Measurements from ENCODE around the gene INSYN2B. TPM values are rescaled to one million over a fixed set of nuclear protein-coding genes. Genes with fewer than 3 reads are reported as not detected.

The INSYN2B gene
- total RNA-seq, 2 experiments from 2014 or later = not detected

GRCh38 chr5:169874621-169875020 is 105.7 kb downstream of the INSYN2B start:
- H3K36me3 Mint-ChIP-seq (ENCODE audit: low read depth) = peaks cover 11% of the 10 kb centered on the region
- H3K27me3 Mint-ChIP-seq (ENCODE audit: low read depth) = no peaks in the 10 kb centered on the region

GRCh38 chr5:169873642-169874041 is 106.7 kb downstream of the INSYN2B start:
- Mint-ChIP-seq H3K4me1 (ENCODE audit: low read depth) (peaks cover 5% of the 10 kb centered on the region), H3K4me3 (no peak overlapping the region), H3K36me3 (ENCODE audit: low read depth) (peaks cover 12% of the 10 kb centered on the region), H3K27ac (no peak overlapping the region), H3K9me3 (no peaks in the 10 kb centered on the region), H3K27me3 (ENCODE audit: low read depth) (no peaks in the 10 kb centered on the region)
- DNase-seq = no peak
- CTCF ChIA-PET = no interaction called here
- intact Hi-C loops (cut with micrococcal nuclease) = no loop called here

More at GRCh38 chr5:169874621-169875020, 105.7 kb downstream of the INSYN2B start:
- intact Hi-C loops (cut with micrococcal nuclease) = no loop called here
- no peak overlapping the region for H3K27ac Mint-ChIP-seq
- CTCF ChIA-PET = no interaction called here
- no peak overlapping the region for H3K4me3 Mint-ChIP-seq
- no peaks in the 10 kb centered on the region for H3K9me3 Mint-ChIP-seq
- no peak for DNase-seq
- H3K4me1 Mint-ChIP-seq (ENCODE audit: low read depth) = peaks cover 5% of the 10 kb centered on the region

GRCh38 chr5:169871826-169872490 is 108.3 kb downstream of the INSYN2B start:
- CTCF ChIA-PET = interaction anchor here (0.5 kb wide), 1 partner anchor 215 kb away, joined by 5 read pairs; no protein-coding TSS in a partner anchor

GRCh38 chr5:169870211-169870610 is 110.1 kb downstream of the INSYN2B start:
- no peaks in the 10 kb centered on the region for H3K4me1 Mint-ChIP-seq (ENCODE audit: low read depth)
- CTCF ChIA-PET = no interaction called here
- no peaks in the 10 kb centered on the region for H3K9me3 Mint-ChIP-seq
- H3K27me3 Mint-ChIP-seq (ENCODE audit: low read depth) = no peaks in the 10 kb centered on the region
- H3K36me3 Mint-ChIP-seq (ENCODE audit: low read depth) = peaks cover 21% of the 10 kb centered on the region
- no peak overlapping the region for H3K27ac Mint-ChIP-seq
- DNase-seq = no peak
- intact Hi-C loops (cut with micrococcal nuclease) = no loop called here
- no peak overlapping the region for H3K4me3 Mint-ChIP-seq

More at GRCh38 chr5:169871826-169872490, 108.3 kb downstream of the INSYN2B start:
- peaks cover 5% of the 10 kb centered on the region for H3K4me1 Mint-ChIP-seq (ENCODE audit: low read depth)
- H3K27ac Mint-ChIP-seq = no peak overlapping the region
- no peak overlapping the region for H3K4me3 Mint-ChIP-seq
- no peak for DNase-seq
- peaks cover 20% of the 10 kb centered on the region for H3K36me3 Mint-ChIP-seq (ENCODE audit: low read depth)
- H3K27me3 Mint-ChIP-seq (ENCODE audit: low read depth) = no peaks in the 10 kb centered on the region
- no peaks in the 10 kb centered on the region for H3K9me3 Mint-ChIP-seq
- intact Hi-C loops (cut with micrococcal nuclease) = no loop called here

GRCh38 chr5:169869066-169869465 is 111.2 kb downstream of the INSYN2B start:
- H3K4me1 Mint-ChIP-seq (ENCODE audit: low read depth) = no peaks in the 10 kb centered on the region
- H3K27ac Mint-ChIP-seq = no peak overlapping the region
- no peaks in the 10 kb centered on the region for H3K27me3 Mint-ChIP-seq (ENCODE audit: low read depth)
- no peaks in the 10 kb centered on the region for H3K9me3 Mint-ChIP-seq
- CTCF ChIA-PET = interaction anchor here (0.6 kb wide), 2 partner anchors 43 to 102 kb away, joined by 3 to 5 read pairs; no protein-coding TSS in a partner anchor
- H3K4me3 Mint-ChIP-seq = no peak overlapping the region
- no peak for DNase-seq
- H3K36me3 Mint-ChIP-seq (ENCODE audit: low read depth) = peaks cover 24% of the 10 kb centered on the region
- intact Hi-C loops (cut with micrococcal nuclease) = no loop called here

GRCh38 chr5:169867347-169867746 is 112.9 kb downstream of the INSYN2B start:
- H3K9me3 Mint-ChIP-seq = no peaks in the 10 kb centered on the region
- H3K36me3 Mint-ChIP-seq (ENCODE audit: low read depth) = peaks cover 23% of the 10 kb centered on the region
- intact Hi-C loops (cut with micrococcal nuclease) = no loop called here
- CTCF ChIA-PET = no interaction called here
- H3K27me3 Mint-ChIP-seq (ENCODE audit: low read depth) = no peaks in the 10 kb centered on the region
- no peak overlapping the region for H3K27ac Mint-ChIP-seq
- H3K4me1 Mint-ChIP-seq (ENCODE audit: low read depth) = no peaks in the 10 kb centered on the region
- no peak for DNase-seq
- H3K4me3 Mint-ChIP-seq = no peak overlapping the region

GRCh38 chr5:169864483-169864882 is 115.8 kb downstream of the INSYN2B start:
- H3K36me3 Mint-ChIP-seq (ENCODE audit: low read depth) = peaks cover 23% of the 10 kb centered on the region
- H3K4me1 Mint-ChIP-seq (ENCODE audit: low read depth) = no peaks in the 10 kb centered on the region
- CTCF ChIA-PET = no interaction called here
- no peak overlapping the region for H3K4me3 Mint-ChIP-seq
- intact Hi-C loops (cut with micrococcal nuclease) = no loop called here
- H3K9me3 Mint-ChIP-seq = no peaks in the 10 kb centered on the region
- no peak overlapping the region for H3K27ac Mint-ChIP-seq
- no peak for DNase-seq
- no peaks in the 10 kb centered on the region for H3K27me3 Mint-ChIP-seq (ENCODE audit: low read depth)

GRCh38 chr5:169862391-169862811 is 117.9 kb downstream of the INSYN2B start:
- CTCF ChIA-PET = interaction anchor here (0.6 kb wide), 1 partner anchor 9 kb away, joined by 6 read pairs; no protein-coding TSS in a partner anchor
- Mint-ChIP-seq H3K9me3 (no peaks in the 10 kb centered on the region), H3K4me3 (no peak overlapping the region), H3K27me3 (ENCODE audit: low read depth) (no peaks in the 10 kb centered on the region), H3K4me1 (ENCODE audit: low read depth) (peaks cover 7% of the 10 kb centered on the region), H3K27ac (no peak overlapping the region), H3K36me3 (ENCODE audit: low read depth) (peaks cover 10% of the 10 kb centered on the region)
- DNase-seq = no peak
- intact Hi-C loops (cut with micrococcal nuclease) = no loop called here

- H3K9me3 Mint-ChIP-seq = no peaks in the 10 kb centered on the region
- intact Hi-C loops (cut with micrococcal nuclease) = no loop called here
- H3K4me3 Mint-ChIP-seq = no peak overlapping the region
- CTCF ChIA-PET = interaction anchor here (0.6 kb wide), 1 partner anchor 9 kb away, joined by 6 read pairs; no protein-coding TSS in a partner anchor
- peaks cover 9% of the 10 kb centered on the region for H3K36me3 Mint-ChIP-seq (ENCODE audit: low read depth)
- H3K4me1 Mint-ChIP-seq (ENCODE audit: low read depth) = peaks cover 9% of the 10 kb centered on the region
- H3K27me3 Mint-ChIP-seq (ENCODE audit: low read depth) = no peaks in the 10 kb centered on the region
- H3K27ac Mint-ChIP-seq = no peak overlapping the region
- DNase-seq = no peak
These were observed 118.4 kb downstream of the INSYN2B start for GRCh38 chr5:169861934-169862333.

GRCh38 chr5:169861433-169861832 is 118.9 kb downstream of the INSYN2B start:
- Mint-ChIP-seq H3K9me3 (no peaks in the 10 kb centered on the region), H3K4me3 (no peak overlapping the region), H3K4me1 (ENCODE audit: low read depth) (peaks cover 12% of the 10 kb centered on the region), H3K27me3 (ENCODE audit: low read depth) (no peaks in the 10 kb centered on the region), H3K36me3 (ENCODE audit: low read depth) (peaks cover 6% of the 10 kb centered on the region), H3K27ac (no peak overlapping the region)
- DNase-seq = no peak
- CTCF ChIA-PET = no interaction called here
- intact Hi-C loops (cut with micrococcal nuclease) = no loop called here

- DNase-seq = no peak
- CTCF ChIA-PET = no interaction called here
- intact Hi-C loops (cut with micrococcal nuclease) = no loop called here
- H3K4me3 Mint-ChIP-seq = no peak overlapping the region
- H3K27me3 Mint-ChIP-seq (ENCODE audit: low read depth) = no peaks in the 10 kb centered on the region
- peaks cover 9% of the 10 kb centered on the region for H3K36me3 Mint-ChIP-seq (ENCODE audit: low read depth)
- H3K4me1 Mint-ChIP-seq (ENCODE audit: low read depth) = peaks cover 20% of the 10 kb centered on the region
- H3K27ac Mint-ChIP-seq = no peak overlapping the region
- H3K9me3 Mint-ChIP-seq = no peaks in the 10 kb centered on the region
These were observed 119.7 kb downstream of the INSYN2B start for GRCh38 chr5:169860585-169860984.

- Mint-ChIP-seq H3K27ac (no peak overlapping the region), H3K4me1 (ENCODE audit: low read depth) (peaks cover 28% of the 10 kb centered on the region), H3K27me3 (ENCODE audit: low read depth) (no peaks in the 10 kb centered on the region), H3K4me3 (no peak overlapping the region), H3K9me3 (peaks cover 13% of the 10 kb centered on the region), H3K36me3 (ENCODE audit: low read depth) (peaks cover 30% of the 10 kb centered on the region)
- CTCF ChIA-PET = no interaction called here
- intact Hi-C loops (cut with micrococcal nuclease) = loop anchor here (2.0 kb wide), 1 partner anchor 52 kb away; no protein-coding TSS in a partner anchor
- peak; percentile 9 for DNase-seq
These were observed 123.7 kb downstream of the INSYN2B start for GRCh38 chr5:169856571-169856970.

- Mint-ChIP-seq H3K36me3 (ENCODE audit: low read depth) (peaks cover 76% of the 10 kb centered on the region), H3K4me3 (no peak overlapping the region), H3K4me1 (ENCODE audit: low read depth) (peaks cover 19% of the 10 kb centered on the region), H3K27ac (no peak overlapping the region), H3K27me3 (ENCODE audit: low read depth) (no peaks in the 10 kb centered on the region), H3K9me3 (peaks cover 45% of the 10 kb centered on the region)
- CTCF ChIA-PET = interaction anchor here (1.8 kb wide), 1 partner anchor 46 kb away, joined by 3 read pairs; no protein-coding TSS in a partner anchor
- no peak for DNase-seq
- intact Hi-C loops (cut with micrococcal nuclease) = no loop called here
These were observed 128.9 kb downstream of the INSYN2B start for GRCh38 chr5:169851321-169851850.
